Gastroesophageal sphincter (tissue), 4 donors: Measurements from ENCODE around the gene GRIK1. TPM values are rescaled to one million over a fixed set of nuclear protein-coding genes. Genes with fewer than 3 reads are reported as not detected.

Source experiments
- ATAC-seq: fragments of 150-250 bp; one replicate; pipeline ENCODE4 v1.9.1; 2016; ENCODE audit warnings: mild to moderate bottlenecking, moderate library complexity
- H3K27ac ChIP-seq, 4 donors: fragments of 200-600 bp; sonication (generic) in 3 of 4; 1 replicate in 3 of 4; 2 replicates in 1 of 4; pipeline ENCODE4 v1.5.1; 2016 to 2019
- H3K27me3 ChIP-seq: fragments of 200-600 bp; sonication (generic); one replicate; pipeline ENCODE4 v1.5.1; 2019
- H3K36me3 ChIP-seq, 2 donors: fragments of 200-600 bp; sonication (generic); one replicate each; pipeline ENCODE4 v1.5.1; 2019; ENCODE audit warnings: control low read depth in 1 of 2
- H3K4me1 ChIP-seq, 3 donors: fragments of 200-600 bp; sonication (generic); 1 replicate in 2 of 3; 2 replicates in 1 of 3; pipeline ENCODE4 v1.5.1; 2016 to 2019; ENCODE audit warnings: control low read depth in 2 of 3
- H3K4me3 ChIP-seq, 2 donors: fragments of 200-600 bp; sonication (generic); one replicate each; pipeline ENCODE4 v1.5.1; 2019; ENCODE audit warnings: mild to moderate bottlenecking in 1 of 2, moderate library complexity in 1 of 2
- H3K9me3 ChIP-seq, 3 donors: fragments of 200-600 bp; sonication (generic); one replicate each; pipeline ENCODE4 v1.5.1; 2017 to 2019; ENCODE audit warnings: control low read depth in 2 of 3
- EP300 ChIP-seq: sonication (generic); formaldehyde crosslinking; IDR thresholded peaks from one replicate; pipeline ENCODE4 v1.6.1; 2017; ENCODE audit warnings: antibody characterized with exemption, mild to moderate bottlenecking
- POLR2A ChIP-seq, 2 donors: fragments of 450-650 bp; IDR thresholded peaks; one replicate each; pipeline ENCODE4 v1.6.1; 2017; ENCODE audit warnings: antibody characterized with exemption in 2 of 2, mild to moderate bottlenecking in 2 of 2, moderate library complexity in 1 of 2
- POLR2AphosphoS5 ChIP-seq: sonication (generic); formaldehyde crosslinking; IDR thresholded peaks from one replicate; pipeline ENCODE4 v1.6.1; 2017; ENCODE audit warnings: antibody characterized with exemption
- WGBS, 2 donors: methylation state at CpG; one replicate each; pipeline ENCODE4 v1.1.5; 2018; ENCODE audit warnings: low coverage in 1 of 2; 5-methylcytosine and 5-hydroxymethylcytosine counted together
- total RNA-seq, 4 donors: library from RNA; depleted of rRNA; stranded (reverse); fragments of >200 nt; gene quantifications; one replicate each; pipeline ENCODE4 v1.1.0, GENCODE V29; 2016
- TF ChIP-seq, protein P1 (sequence below), 4 experiments: fragments of 200-600 bp in 2 of 4; fragments of 450-650 bp in 2 of 4; sonication (generic) in 1 of 4; IDR thresholded peaks; one replicate each; pipeline ENCODE4 v1.5.1; 2017 to 2019; ENCODE audit warnings: antibody characterized with exemption in 4 of 4, mild to moderate bottlenecking in 2 of 4, moderate library complexity in 2 of 4

GRIK1 gene
- total RNA-seq, 4 donors from 2014 or later, result 0.32 to 0.67 TPM; not detected in 2

GRCh38 chr21:29928537-29928936 is 11.3 kb downstream of the GRIK1 start:
- 23 to 58% methylated on average over 2 to 3 of the region's 4 CpGs for WGBS, 2 donors
- TF ChIP-seq EP300 (no peak), POLR2A (IDR thresholded peaks at IDR 0.05) (no peak), POLR2AphosphoS5 (no peak)
- TF ChIP-seq, protein P1, sequence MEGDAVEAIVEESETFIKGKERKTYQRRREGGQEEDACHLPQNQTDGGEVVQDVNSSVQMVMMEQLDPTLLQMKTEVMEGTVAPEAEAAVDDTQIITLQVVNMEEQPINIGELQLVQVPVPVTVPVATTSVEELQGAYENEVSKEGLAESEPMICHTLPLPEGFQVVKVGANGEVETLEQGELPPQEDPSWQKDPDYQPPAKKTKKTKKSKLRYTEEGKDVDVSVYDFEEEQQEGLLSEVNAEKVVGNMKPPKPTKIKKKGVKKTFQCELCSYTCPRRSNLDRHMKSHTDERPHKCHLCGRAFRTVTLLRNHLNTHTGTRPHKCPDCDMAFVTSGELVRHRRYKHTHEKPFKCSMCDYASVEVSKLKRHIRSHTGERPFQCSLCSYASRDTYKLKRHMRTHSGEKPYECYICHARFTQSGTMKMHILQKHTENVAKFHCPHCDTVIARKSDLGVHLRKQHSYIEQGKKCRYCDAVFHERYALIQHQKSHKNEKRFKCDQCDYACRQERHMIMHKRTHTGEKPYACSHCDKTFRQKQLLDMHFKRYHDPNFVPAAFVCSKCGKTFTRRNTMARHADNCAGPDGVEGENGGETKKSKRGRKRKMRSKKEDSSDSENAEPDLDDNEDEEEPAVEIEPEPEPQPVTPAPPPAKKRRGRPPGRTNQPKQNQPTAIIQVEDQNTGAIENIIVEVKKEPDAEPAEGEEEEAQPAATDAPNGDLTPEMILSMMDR (IDR thresholded peaks at IDR 0.05), result no peak
- Histone ChIP-seq H3K4me3 (no peak overlapping the region), H3K9me3 (no peaks in the 10 kb centered on the region), H3K36me3 (no peaks in the 10 kb centered on the region), H3K27me3 (peaks cover 4% of the 10 kb centered on the region), H3K4me1 (no peaks in the 10 kb centered on the region), H3K27ac (no peak overlapping the region)
- no peak for ATAC-seq

GRCh38 chr21:29920938-29921337 is 18.9 kb downstream of the GRIK1 start:
- 83 to 100% methylated on average over 1 of the region's 1 CpG for WGBS, 2 donors
- Histone ChIP-seq H3K27ac (no peak overlapping the region), H3K27me3 (no peaks in the 10 kb centered on the region), H3K4me1 (no peaks in the 10 kb centered on the region), H3K36me3 (no peaks in the 10 kb centered on the region), H3K4me3 (no peak overlapping the region), H3K9me3 (no peaks in the 10 kb centered on the region)
- TF ChIP-seq POLR2A (IDR thresholded peaks at IDR 0.05) (no peak), EP300 (no peak), POLR2AphosphoS5 (no peak)
- TF ChIP-seq, protein P1 (IDR thresholded peaks at IDR 0.05), result no peak
- no peak for ATAC-seq

DNA sequence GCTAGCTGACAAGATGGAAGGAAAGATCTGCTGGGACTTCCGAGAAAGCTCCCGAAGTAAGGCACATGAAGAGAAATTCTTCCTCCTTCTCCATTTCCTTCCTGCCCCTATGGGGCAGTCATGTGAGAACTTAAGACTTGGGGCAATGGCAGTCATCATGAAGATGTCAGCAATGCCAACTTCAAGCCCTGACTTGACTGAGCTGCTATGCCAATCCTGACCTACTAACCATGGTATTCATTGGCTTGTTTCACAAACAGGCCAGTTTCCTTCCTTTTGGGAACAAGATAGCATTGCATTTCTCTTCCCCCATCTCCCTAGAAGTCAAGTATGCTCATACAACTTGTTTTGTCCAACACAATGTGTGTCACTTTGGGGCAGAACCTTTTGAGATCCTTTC is 25.5 kb downstream of the GRIK1 start:
- TF ChIP-seq POLR2AphosphoS5, result no peak
- no peak for TF ChIP-seq POLR2A (IDR thresholded peaks at IDR 0.05)
- no peak for TF ChIP-seq EP300
- TF ChIP-seq, protein P1 (IDR thresholded peaks at IDR 0.05), result no peak
- Histone ChIP-seq H3K36me3 (no peaks in the 10 kb centered on the region), H3K27me3 (no peaks in the 10 kb centered on the region), H3K27ac (no peak overlapping the region), H3K4me1 (no peaks in the 10 kb centered on the region), H3K4me3 (no peak overlapping the region), H3K9me3 (peaks cover 0 to 6% (median 0%) of the 10 kb centered on the region in 3 donors)
- no peak for ATAC-seq
- WGBS, 2 donors, result 85 to 100% methylated on average over 2 of the region's 2 CpGs

DNA sequence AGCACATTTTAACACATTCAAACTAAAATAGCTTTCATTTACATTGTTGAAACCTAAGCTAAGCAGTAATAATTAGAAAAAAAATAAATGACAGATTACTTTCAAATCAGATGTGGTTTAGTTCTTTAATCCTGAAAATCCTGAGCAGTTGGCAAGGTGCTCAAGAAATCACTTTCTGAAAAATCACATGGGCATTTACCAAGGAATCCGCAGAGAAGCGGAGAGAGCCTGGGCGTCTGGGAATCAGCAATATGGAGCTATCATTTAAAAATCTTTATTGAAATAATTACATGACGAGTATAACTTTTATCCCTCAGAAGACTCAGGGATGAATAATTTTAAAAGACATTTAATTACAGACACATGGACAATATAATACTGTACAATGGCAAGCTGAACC is 30.2 kb downstream of the GRIK1 start:
- no peak overlapping the region for H3K4me3 ChIP-seq
- H3K27ac ChIP-seq, result no peak overlapping the region
- no peaks in the 10 kb centered on the region for H3K36me3 ChIP-seq
- H3K9me3 ChIP-seq, result peaks cover 0 to 6% (median 0%) of the 10 kb centered on the region in 3 donors
- TF ChIP-seq EP300 (no peak), POLR2AphosphoS5 (no peak), POLR2A (IDR thresholded peaks at IDR 0.05) (no peak)
- TF ChIP-seq, protein P1 (IDR thresholded peaks at IDR 0.05), result no peak
- 71 to 76% methylated on average over 4 of the region's 4 CpGs for WGBS, 2 donors
- no peaks in the 10 kb centered on the region for H3K4me1 ChIP-seq
- ATAC-seq, result no peak
- no peaks in the 10 kb centered on the region for H3K27me3 ChIP-seq

GRCh38 chr21:29904359-29905282 is 35.2 kb downstream of the GRIK1 start:
- Histone ChIP-seq H3K9me3 (peaks cover 0 to 6% (median 0%) of the 10 kb centered on the region in 3 donors), H3K27me3 (no peaks in the 10 kb centered on the region), H3K36me3 (no peaks in the 10 kb centered on the region), H3K4me1 (no peaks in the 10 kb centered on the region), H3K4me3 (no peak overlapping the region), H3K27ac (no peak overlapping the region)
- no peak for TF ChIP-seq POLR2A (IDR thresholded peaks at IDR 0.05)
- TF ChIP-seq, protein P1 (IDR thresholded peaks at IDR 0.05), result no peak
- no peak for ATAC-seq
- 40 to 43% methylated on average over 6 to 10 of the region's 11 CpGs for WGBS, 2 donors
